ENCODE data around the gene MGP. TPM values are rescaled to one million over a fixed set of nuclear protein-coding genes. Genes with fewer than 3 reads are reported as not detected.

MGP gene
- total RNA-seq, 4 donors from 2014 or later = 90.5 to 499 (median 234) TPM

DNA sequence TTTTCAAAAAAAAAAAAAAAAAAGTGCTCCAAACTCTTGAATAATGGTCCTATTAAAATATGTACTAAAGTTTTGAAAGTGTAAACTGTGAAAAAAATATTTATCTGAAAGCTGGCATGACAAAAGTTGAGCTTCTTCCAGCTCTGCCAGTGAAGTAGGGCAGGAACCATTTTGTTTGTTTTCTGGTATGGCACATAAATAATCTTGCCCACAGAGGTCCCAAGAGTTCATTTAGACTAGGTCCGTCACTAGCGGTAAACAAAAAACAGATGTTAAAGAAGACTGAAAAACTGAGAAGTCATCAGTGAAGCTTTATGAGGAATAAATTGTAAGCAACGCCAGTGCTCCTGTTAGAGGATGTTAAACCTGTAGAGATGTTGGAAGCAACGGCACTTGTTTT, 45.7 kb upstream of the MGP start:
- no peak for TF ChIP-seq POLR2A (IDR thresholded peaks at IDR 0.05)
- TF ChIP-seq POLR2AphosphoS5 (IDR thresholded peaks at IDR 0.05) = no peak
- TF ChIP-seq EP300 (IDR thresholded peaks at IDR 0.05; ENCODE audit: low read depth) = no peak
- TF ChIP-seq, protein P1, sequence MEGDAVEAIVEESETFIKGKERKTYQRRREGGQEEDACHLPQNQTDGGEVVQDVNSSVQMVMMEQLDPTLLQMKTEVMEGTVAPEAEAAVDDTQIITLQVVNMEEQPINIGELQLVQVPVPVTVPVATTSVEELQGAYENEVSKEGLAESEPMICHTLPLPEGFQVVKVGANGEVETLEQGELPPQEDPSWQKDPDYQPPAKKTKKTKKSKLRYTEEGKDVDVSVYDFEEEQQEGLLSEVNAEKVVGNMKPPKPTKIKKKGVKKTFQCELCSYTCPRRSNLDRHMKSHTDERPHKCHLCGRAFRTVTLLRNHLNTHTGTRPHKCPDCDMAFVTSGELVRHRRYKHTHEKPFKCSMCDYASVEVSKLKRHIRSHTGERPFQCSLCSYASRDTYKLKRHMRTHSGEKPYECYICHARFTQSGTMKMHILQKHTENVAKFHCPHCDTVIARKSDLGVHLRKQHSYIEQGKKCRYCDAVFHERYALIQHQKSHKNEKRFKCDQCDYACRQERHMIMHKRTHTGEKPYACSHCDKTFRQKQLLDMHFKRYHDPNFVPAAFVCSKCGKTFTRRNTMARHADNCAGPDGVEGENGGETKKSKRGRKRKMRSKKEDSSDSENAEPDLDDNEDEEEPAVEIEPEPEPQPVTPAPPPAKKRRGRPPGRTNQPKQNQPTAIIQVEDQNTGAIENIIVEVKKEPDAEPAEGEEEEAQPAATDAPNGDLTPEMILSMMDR (IDR thresholded peaks at IDR 0.05) = no peak
- WGBS, 2 donors (ENCODE audit: low coverage in 1 of 2) = 71 to 82% methylated on average over 4 of the region's 4 CpGs

DNA sequence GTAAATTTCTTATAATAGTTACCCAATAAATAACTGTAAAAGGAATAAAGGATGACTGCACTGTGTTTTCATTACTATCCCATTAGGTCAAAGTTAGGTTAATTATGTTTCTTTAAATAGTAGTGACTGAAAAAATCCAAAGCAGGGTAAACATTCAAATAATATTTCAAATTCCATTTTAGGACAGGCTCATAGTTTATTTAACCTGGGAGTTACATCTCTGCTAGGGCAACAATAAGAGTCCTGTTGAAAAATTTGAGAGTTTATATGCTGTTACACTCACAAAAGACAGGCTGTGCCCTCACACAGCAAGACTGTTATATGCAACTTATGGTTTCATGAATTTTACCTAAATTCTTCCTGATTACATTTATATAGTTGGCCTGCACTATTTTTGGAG, 44.6 kb upstream of the MGP start:
- TF ChIP-seq EP300 (IDR thresholded peaks at IDR 0.05; ENCODE audit: low read depth) = no peak
- no peak for TF ChIP-seq POLR2AphosphoS5 (IDR thresholded peaks at IDR 0.05)
- TF ChIP-seq POLR2A (IDR thresholded peaks at IDR 0.05) = no peak
- TF ChIP-seq, protein P1 (IDR thresholded peaks at IDR 0.05) = no peak
- peaks cover 0 to 29% (median 7%) of the 10 kb centered on the region in 4 donors for H3K4me1 ChIP-seq
- no peak overlapping the region for H3K4me3 ChIP-seq
- in situ Hi-C loops (cut with MboI; ENCODE audit: low pct_ligation_motif_present in 1 of 4, low pct_unique_long_range_greater_than_20kb in 1 of 4, low sequenced_read_pairs in 3 of 4) (no loop called here), intact Hi-C loops (cut with DNase I; ENCODE audit: low total_unique reads) (no loop called here)
- H3K9me3 ChIP-seq = no peaks in the 10 kb centered on the region
- no peaks in the 10 kb centered on the region for H3K36me3 ChIP-seq
- no peak for DNase-seq
- H3K27ac ChIP-seq = no peak overlapping the region
- no peaks in the 10 kb centered on the region for H3K27me3 ChIP-seq

More for the DNA sequence above, 45.7 kb upstream of the MGP start:
- Histone ChIP-seq H3K4me3 (no peak overlapping the region), H3K27me3 (no peaks in the 10 kb centered on the region), H3K27ac (no peak overlapping the region), H3K4me1 (peaks cover 0 to 35% (median 9%) of the 10 kb centered on the region in 4 donors), H3K36me3 (no peaks in the 10 kb centered on the region), H3K9me3 (no peaks in the 10 kb centered on the region)
- no peak for DNase-seq
- intact Hi-C loops (cut with DNase I; ENCODE audit: low total_unique reads) (no loop called here), in situ Hi-C loops (cut with MboI; ENCODE audit: low pct_ligation_motif_present in 1 of 4, low pct_unique_long_range_greater_than_20kb in 1 of 4, low sequenced_read_pairs in 3 of 4) (no loop called here)

DNA sequence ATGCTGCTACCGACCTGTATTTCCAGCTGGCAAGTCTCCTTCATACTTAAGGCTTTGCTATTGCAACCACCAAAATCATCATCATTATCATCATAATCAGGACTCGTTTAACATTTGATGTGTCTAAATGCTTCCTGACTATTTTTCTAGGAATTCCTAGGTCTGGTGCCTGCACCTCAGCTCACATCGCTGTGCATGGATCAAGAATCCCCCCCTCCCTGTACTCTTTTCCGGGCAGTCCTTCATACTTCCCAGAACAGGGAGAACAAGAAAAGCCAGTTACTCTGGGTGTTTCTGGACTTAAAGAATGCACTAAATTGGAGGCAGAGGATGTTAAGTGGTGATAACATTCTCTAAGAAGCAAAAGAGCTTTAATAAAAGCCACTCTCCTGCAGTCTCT, 43.3 kb upstream of the MGP start:
- Histone ChIP-seq H3K36me3 (no peaks in the 10 kb centered on the region), H3K9me3 (no peaks in the 10 kb centered on the region), H3K4me1 (peaks cover 0 to 21% (median 7%) of the 10 kb centered on the region in 4 donors), H3K4me3 (no peak overlapping the region), H3K27me3 (no peaks in the 10 kb centered on the region), H3K27ac (no peak overlapping the region)
- whole genome bisulfite sequencing, 2 donors (ENCODE audit: low coverage in 1 of 2) = 32 to 45% methylated on average over 4 of the region's 4 CpGs
- in situ Hi-C loops (cut with MboI; ENCODE audit: low pct_ligation_motif_present in 1 of 4, low pct_unique_long_range_greater_than_20kb in 1 of 4, low sequenced_read_pairs in 3 of 4) = no loop called here
- intact Hi-C loops (cut with DNase I; ENCODE audit: low total_unique reads) = no loop called here
- no peak for DNase-seq
- no peak for TF ChIP-seq POLR2A (IDR thresholded peaks at IDR 0.05)
- TF ChIP-seq, protein P1 (IDR thresholded peaks at IDR 0.05) = no peak
- TF ChIP-seq EP300 (IDR thresholded peaks at IDR 0.05; ENCODE audit: low read depth) = no peak
- no peak for TF ChIP-seq POLR2AphosphoS5 (IDR thresholded peaks at IDR 0.05)

DNA sequence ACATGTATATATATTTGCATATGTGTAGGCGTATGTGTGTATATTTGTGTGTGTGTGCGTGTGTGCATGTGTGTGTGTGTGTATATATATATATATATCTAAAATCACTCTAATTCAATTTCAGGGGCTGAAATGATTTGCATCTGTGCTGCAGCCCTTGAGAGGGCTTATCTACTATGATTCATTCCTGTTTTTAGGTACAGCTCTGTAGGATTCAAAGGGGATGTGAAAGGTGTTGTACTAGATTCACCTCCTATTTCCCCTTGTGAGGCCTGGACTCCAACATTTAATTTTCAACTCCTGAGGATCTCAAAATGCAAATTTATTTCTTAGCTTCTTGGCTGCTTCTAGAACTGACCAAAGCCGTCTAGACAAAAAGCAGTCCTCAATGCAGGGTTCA, 41.6 kb upstream of the MGP start:
- DNase-seq = no peak
- Histone ChIP-seq H3K36me3 (no peaks in the 10 kb centered on the region), H3K4me3 (no peak overlapping the region), H3K4me1 (peaks cover 0 to 21% (median 7%) of the 10 kb centered on the region in 4 donors), H3K9me3 (no peaks in the 10 kb centered on the region), H3K27me3 (no peaks in the 10 kb centered on the region), H3K27ac (no peak overlapping the region)
- TF ChIP-seq, protein P1 (IDR thresholded peaks at IDR 0.05) = no peak
- TF ChIP-seq POLR2A (IDR thresholded peaks at IDR 0.05) = no peak
- no peak for TF ChIP-seq EP300 (IDR thresholded peaks at IDR 0.05; ENCODE audit: low read depth)
- 92 to 96% methylated on average over 3 of the region's 3 CpGs for WGBS, 2 donors (ENCODE audit: low coverage in 1 of 2)
- intact Hi-C loops (cut with DNase I; ENCODE audit: low total_unique reads) (no loop called here), in situ Hi-C loops (cut with MboI; ENCODE audit: low pct_ligation_motif_present in 1 of 4, low pct_unique_long_range_greater_than_20kb in 1 of 4, low sequenced_read_pairs in 3 of 4) (no loop called here)

Data from transverse colon (tissue), 4 donors.